Measurements from ENCODE around the gene DOCK1.

Gene DOCK1

DNA sequence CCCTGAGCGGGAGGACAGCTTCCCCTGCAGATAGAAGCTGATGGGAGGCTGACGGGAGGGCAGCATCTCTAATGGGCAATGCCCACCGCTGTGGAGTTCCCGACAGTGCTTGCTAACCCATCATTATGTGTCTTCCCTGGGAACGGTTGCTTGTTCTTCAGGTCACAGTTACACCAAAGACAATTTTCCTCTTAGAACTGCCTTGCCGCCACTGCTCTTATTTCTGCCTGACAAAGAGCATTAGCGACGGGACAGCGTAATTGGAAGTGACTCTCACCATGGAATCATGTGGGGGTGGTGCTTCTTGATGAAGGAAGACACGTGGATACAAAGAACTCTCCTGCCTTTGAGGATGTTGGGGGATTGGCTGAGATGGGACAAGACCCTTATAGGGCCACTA, 562.6 kb downstream of the DOCK1 start:
- no peak for DNase-seq (ENCODE audit: low spot score)

DNA sequence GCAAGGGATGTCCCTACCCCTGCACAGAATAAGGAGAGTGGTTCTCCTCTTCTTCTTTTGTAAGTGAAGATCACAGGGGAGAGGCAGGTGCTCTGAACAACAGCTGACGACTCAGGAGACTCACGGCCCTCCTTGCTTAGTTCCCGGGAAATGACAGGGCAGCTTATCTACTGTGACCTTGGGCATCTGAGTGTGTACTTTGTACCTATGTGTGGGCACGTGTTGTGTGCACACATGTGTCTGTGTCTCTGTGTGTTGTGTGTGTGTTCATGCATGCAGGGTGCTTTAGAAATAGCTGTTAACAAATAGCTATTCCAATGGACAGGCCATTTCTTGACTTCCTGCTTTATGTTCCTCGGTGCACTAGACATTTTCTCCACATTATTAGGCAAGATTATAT, 563.4 kb downstream of the DOCK1 start:
- no peak for DNase-seq (ENCODE audit: low spot score)

GRCh38 chr10:127470911-127471310, 565.7 kb downstream of the DOCK1 start:
- DNase-seq (ENCODE audit: low spot score), result no peak

GRCh38 chr10:127472976-127473375, 567.7 kb downstream of the DOCK1 start:
- DNase-seq (ENCODE audit: low spot score), result no peak

DNA sequence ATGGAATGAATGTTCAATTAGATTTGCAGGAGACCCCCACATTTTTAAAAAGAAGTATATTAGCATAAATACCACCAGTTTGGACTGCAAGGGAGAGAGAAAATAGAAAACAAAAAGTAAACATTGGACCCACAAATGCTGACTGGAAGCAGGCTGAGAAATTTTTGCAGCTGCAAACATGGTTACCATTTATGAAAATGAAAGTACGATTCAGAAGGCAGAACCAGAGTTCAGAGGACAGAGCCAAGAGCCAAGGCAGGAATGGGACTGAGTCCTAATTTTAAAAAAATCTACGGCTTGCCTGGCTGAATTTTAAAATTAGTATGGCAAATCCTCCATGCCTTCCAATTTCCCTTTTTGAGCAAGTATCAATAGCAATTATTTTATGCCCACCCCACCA, 569.3 kb downstream of the DOCK1 start:
- DNase-seq (ENCODE audit: low spot score), result no peak

DNA sequence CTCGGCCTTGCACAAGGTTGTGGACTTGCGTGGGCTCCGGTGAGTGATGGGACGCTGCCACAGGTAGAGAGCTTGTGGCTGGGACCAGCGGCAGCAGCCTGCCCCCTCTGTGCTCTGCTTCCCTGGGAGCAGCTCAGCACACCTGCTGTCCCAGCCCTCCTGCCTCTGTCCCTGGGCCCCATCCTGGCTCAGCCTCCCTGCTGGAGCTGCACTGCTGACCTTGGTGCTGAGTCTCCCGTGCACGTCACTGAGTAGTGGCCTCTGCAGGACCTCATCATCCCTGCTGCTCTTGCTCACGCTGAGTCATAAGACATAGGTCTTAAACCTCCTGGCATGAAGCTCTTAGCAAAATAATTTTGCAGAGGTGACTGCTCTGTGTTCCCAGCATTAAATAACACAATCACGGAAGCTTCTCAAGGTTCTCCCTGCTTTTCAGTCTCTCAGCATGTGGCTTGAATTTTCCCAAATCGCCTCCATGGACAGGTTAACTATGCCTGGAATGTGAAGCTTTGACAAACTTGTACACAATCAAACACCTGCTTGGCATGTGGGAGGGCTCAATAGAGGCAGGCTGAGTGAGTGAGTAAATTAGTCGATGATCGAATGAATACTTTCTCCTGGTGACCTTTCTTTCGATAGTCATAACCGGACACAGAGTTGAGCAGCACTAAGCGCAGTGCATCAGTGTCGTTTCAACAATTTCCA, 580.1 kb downstream of the DOCK1 start:
- DNase-seq (ENCODE audit: low spot score), result peak; percentile 83

DNA sequence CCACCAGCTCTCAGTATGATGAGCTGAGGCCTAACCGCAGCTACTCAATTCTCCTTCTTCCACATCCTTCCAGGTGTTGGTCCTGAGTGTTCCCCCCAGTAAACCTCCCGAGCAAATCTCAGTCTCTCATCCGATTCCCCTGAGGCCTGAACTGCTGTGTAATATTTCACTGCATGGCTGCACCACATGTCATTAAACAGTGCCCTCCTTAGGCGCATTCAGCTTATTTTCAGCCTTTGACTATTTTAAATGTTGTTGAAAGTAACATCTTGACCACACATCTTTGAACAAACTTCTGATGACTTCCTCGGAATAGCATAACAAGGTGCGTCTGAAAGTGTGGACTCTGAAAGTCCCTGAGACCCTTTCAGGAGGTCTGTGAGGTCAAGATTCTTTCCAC, 581.1 kb downstream of the DOCK1 start:
- no peak for DNase-seq (ENCODE audit: low spot score)

GRCh38 chr10:127492607-127493250, 587.5 kb downstream of the DOCK1 start:
- DNase-seq (ENCODE audit: low spot score), result no peak

DNA sequence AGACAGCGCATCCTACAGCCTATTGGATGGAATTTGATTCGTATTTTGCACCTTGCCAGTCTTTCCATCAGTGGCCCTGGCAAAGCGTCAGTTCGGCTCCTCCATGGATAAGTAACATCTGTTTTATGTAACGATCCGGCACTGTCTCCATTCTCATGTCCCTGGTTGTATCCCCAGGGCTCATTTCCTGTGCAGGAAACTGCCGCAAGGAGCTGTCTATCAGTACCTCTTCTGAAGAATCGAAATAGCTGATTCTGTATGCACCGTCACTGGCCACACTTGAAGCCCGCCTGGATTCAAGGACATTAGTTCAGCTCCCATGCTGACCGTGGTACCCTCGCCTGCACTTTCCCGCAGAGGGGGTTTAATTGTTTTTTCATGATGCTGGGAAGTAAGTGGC, 590.8 kb downstream of the DOCK1 start:
- DNase-seq (ENCODE audit: low spot score), result no peak

- no peak for DNase-seq (ENCODE audit: low spot score)
These were observed 592.5 kb downstream of the DOCK1 start for GRCh38 chr10:127497685-127498084.

- DNase-seq (ENCODE audit: low spot score), result no peak
These were observed 592.9 kb downstream of the DOCK1 start for GRCh38 chr10:127498087-127498486.

GRCh38 chr10:127500127-127500526, 594.9 kb downstream of the DOCK1 start:
- no peak for DNase-seq (ENCODE audit: low spot score)

All from kidney tubule cell (primary cell).